ENCODE measurements around the gene ZBTB11. TPM values are rescaled to one million over a fixed set of nuclear protein-coding genes. Genes with fewer than 3 reads are reported as not detected.

The ZBTB11 gene, protein sequence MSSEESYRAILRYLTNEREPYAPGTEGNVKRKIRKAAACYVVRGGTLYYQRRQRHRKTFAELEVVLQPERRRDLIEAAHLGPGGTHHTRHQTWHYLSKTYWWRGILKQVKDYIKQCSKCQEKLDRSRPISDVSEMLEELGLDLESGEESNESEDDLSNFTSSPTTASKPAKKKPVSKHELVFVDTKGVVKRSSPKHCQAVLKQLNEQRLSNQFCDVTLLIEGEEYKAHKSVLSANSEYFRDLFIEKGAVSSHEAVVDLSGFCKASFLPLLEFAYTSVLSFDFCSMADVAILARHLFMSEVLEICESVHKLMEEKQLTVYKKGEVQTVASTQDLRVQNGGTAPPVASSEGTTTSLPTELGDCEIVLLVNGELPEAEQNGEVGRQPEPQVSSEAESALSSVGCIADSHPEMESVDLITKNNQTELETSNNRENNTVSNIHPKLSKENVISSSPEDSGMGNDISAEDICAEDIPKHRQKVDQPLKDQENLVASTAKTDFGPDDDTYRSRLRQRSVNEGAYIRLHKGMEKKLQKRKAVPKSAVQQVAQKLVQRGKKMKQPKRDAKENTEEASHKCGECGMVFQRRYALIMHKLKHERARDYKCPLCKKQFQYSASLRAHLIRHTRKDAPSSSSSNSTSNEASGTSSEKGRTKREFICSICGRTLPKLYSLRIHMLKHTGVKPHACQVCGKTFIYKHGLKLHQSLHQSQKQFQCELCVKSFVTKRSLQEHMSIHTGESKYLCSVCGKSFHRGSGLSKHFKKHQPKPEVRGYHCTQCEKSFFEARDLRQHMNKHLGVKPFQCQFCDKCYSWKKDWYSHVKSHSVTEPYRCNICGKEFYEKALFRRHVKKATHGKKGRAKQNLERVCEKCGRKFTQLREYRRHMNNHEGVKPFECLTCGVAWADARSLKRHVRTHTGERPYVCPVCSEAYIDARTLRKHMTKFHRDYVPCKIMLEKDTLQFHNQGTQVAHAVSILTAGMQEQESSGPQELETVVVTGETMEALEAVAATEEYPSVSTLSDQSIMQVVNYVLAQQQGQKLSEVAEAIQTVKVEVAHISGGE
- 22.8 TPM for total RNA-seq
- long read RNA-seq, full-length matches to known transcripts, result 15 of 18 reads
- long read RNA-seq, partial matches to known transcripts, result 3 of 18 reads
- long read RNA-seq, other reads (novel, unspliced or antisense), result 0 of 18 reads

DNA sequence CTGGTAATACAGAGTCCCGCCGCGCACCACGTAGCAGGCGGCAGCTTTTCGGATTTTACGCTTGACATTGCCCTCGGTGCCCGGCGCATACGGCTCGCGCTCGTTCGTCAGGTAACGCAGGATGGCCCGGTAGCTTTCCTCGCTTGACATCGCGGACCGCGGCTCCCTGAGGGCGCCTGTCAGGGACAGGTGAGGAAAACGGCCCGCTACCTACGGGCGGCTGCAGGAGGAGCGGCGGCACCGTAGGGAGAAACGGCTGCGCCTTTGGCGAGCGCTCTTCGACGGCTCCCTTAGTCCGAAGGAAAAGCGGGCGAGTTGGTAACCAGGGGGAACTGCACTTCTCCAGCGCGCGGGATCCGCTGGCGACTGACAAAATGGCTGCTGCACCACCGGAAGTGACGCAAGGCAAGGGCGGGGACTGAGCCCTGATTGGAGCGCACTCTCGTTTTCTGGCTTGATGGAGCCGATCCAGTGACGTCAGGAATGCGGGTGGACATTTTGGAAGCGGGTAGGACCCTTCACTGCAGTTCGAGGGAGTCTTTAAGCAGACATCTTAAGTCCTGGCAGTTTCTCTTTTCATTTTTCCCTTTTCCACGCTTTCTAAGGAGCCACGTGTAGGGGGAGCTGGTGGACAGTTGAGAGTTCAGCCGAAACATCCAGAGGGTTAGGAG lies at the start of gene ZBTB11:
Gene ZBTB11 (minus strand): TSS at position 368 of the 671 bp plus-strand sequence. CDS start 218 bp downstream, at position 150.
- Histone ChIP-seq H3K9me3 (no peaks in the 10 kb centered on the region), H3K4me1 (peaks cover 12% of the 10 kb centered on the region), H3K27me3 (no peaks in the 10 kb centered on the region), H3K36me3 (peaks cover 25% of the 10 kb centered on the region), H3K27ac (peak within 1 kb of the TSS; percentile 95), H3K4me3 (peak within 1 kb of the TSS; percentile 97)
- peak; percentile 99 for DNase-seq
- intact Hi-C loops (cut with DNase I), result no loop called here
- peak; percentile 89 for ATAC-seq
- TF ChIP-seq, protein P1, sequence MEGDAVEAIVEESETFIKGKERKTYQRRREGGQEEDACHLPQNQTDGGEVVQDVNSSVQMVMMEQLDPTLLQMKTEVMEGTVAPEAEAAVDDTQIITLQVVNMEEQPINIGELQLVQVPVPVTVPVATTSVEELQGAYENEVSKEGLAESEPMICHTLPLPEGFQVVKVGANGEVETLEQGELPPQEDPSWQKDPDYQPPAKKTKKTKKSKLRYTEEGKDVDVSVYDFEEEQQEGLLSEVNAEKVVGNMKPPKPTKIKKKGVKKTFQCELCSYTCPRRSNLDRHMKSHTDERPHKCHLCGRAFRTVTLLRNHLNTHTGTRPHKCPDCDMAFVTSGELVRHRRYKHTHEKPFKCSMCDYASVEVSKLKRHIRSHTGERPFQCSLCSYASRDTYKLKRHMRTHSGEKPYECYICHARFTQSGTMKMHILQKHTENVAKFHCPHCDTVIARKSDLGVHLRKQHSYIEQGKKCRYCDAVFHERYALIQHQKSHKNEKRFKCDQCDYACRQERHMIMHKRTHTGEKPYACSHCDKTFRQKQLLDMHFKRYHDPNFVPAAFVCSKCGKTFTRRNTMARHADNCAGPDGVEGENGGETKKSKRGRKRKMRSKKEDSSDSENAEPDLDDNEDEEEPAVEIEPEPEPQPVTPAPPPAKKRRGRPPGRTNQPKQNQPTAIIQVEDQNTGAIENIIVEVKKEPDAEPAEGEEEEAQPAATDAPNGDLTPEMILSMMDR (IDR thresholded peaks at IDR 0.05), result peak; percentile 55

DNA sequence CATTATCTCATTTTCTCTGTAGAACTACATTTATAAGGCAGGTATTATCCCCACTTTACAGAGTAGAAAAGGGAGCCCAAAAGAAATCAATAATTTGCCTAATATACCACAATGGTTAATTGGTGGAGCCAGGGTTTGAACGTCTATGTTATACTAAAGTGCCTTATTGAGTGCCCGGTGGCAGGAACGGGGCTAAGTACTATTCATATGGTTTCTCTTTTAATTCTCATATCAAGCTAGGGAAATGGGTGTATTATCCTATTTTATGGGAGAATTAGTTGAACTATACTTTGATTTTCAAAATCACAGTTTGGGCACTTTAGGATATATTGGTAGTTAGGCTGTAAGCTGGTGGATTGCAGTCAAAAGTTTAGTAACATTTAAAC lies 49.0 kb upstream of the ZBTB11 start:
- TF ChIP-seq, protein P1 (IDR thresholded peaks at IDR 0.05), result no peak
- no peaks in the 10 kb centered on the region for H3K9me3 ChIP-seq
- ATAC-seq (no peak), DNase-seq (no peak)
- H3K4me1 ChIP-seq, result peaks cover 9% of the 10 kb centered on the region
- intact Hi-C loops (cut with DNase I), result no loop called here
- H3K27ac ChIP-seq, result no peak overlapping the region
- H3K4me3 ChIP-seq, result peak overlapping the region; percentile 75
- no peaks in the 10 kb centered on the region for H3K27me3 ChIP-seq
- peaks cover 9% of the 10 kb centered on the region for H3K36me3 ChIP-seq

DNA sequence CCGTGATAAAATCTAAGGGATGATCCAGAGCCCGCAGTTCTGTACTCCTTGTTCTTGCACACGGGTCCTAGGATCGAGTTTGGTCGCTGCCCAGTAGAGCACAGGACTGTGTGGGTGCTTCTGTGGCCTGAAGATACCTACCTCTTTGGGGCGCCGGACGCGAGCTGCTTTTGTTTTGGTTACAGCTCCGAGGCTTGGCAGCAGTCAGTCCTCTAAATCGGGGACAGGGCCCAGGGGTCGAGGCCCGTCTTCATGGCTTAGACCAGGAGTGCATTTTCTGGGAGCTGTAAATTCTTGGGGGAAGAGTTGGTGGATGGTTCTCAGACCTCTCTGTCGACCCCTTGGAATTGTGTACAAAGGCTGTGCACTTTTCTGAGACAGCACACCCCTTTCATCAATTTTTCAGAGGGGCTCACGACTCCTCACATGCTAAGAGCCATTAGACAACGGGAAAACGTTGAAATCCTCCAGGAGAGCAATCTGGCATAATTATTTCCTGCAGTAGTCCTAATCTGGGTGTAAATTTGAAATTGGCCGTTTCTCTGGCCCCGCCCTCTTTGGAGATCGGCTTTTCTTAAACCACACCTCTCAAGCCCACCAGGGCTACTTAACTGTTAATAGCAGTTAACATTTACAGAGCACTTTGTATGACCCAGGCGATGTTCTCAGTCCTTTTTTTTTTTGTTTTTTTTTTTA lies 48.4 kb upstream of the ZBTB11 start:
- peak overlapping the region; percentile 75 for H3K27ac ChIP-seq
- peak; percentile 15 for ATAC-seq
- peaks cover 9% of the 10 kb centered on the region for H3K36me3 ChIP-seq
- H3K27me3 ChIP-seq, result no peaks in the 10 kb centered on the region
- peak overlapping the region; percentile 75 for H3K4me3 ChIP-seq
- H3K4me1 ChIP-seq, result peaks cover 9% of the 10 kb centered on the region
- TF ChIP-seq, protein P1 (IDR thresholded peaks at IDR 0.05), result no peak
- DNase-seq, result no peak
- intact Hi-C loops (cut with DNase I), result no loop called here
- H3K9me3 ChIP-seq, result no peaks in the 10 kb centered on the region

DNA sequence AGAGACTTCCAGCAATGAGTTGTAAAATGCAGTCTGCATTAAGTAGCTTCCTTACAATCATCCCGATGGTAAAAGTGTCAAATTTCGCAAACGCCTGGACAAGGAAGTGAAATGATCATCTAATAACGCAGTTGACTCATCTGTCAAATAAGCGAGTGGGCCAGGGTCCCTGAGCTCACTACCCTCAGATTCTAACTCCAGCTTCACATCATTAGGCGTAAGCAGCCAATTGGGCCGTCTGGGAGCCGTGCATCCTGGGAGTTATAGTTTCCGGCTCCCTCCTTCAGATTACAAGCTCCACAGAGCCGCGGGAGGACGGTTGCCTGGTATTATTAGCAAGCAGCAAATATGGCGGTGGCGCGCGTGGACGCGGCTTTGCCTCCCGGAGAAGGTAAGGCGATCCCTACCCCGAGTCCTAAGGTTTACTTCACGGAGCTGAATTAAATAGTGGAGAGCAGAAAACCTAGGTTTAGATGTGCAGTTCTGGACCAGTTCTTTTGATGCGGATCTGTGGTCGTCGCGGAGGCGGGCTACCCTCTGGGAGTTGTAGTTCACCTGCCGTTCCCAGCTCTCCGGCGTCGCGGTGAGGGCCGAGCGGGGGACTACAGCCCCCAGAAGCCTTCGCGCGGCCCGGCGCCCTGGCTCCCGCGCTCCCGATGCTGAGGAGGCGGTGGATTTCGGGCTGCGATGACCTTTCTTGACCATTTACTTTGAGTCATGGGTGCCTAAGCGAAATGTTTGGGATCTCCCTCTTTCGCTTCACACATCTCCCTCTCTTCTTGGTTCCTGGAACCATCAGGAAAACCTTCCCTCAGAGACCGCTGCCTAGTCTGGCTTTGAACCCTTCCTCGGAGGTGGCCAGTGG lies 47.6 kb upstream of the ZBTB11 start, which contains the start of gene CEP97:
Gene CEP97 (plus strand): TSS at position 286 of the 865 bp plus-strand sequence. CDS start 63 bp downstream, at position 349.
- peak; percentile 95 for DNase-seq
- ATAC-seq, result peak; percentile 100
- Histone ChIP-seq H3K4me1 (peaks cover 9% of the 10 kb centered on the region), H3K36me3 (peaks cover 6% of the 10 kb centered on the region), H3K27ac (peak within 1 kb of the TSS; percentile 75), H3K27me3 (no peaks in the 10 kb centered on the region), H3K9me3 (no peaks in the 10 kb centered on the region), H3K4me3 (peak within 1 kb of the TSS; percentile 75)
- intact Hi-C loops (cut with DNase I), result no loop called here
- TF ChIP-seq, protein P1 (IDR thresholded peaks at IDR 0.05), result no peak

All from upper lobe of right lung (tissue), 1 donor.